ENCODE results near the gene IDS.

Gene IDS

GRCh38 chrX:149462849-149463248, 42.3 kb downstream of the IDS start:
- H3K36me3 ChIP-seq (ENCODE audit: control insufficient read depth, low read length) = no peaks in the 10 kb centered on the region
- no peaks in the 10 kb centered on the region for H3F3A ChIP-seq (ENCODE audit: control insufficient read depth, insufficient read depth)
- TF ChIP-seq CTCF (IDR thresholded peaks at IDR 0.05; ENCODE audit: low read depth, low read length, poor library complexity, severe bottlenecking) = no peak
- TF ChIP-seq EZH2phosphoT487 (IDR thresholded peaks at IDR 0.05; ENCODE audit: borderline replicate concordance, low read length) = no peak
- no peaks in the 10 kb centered on the region for H4K20me1 ChIP-seq (ENCODE audit: control insufficient read depth, insufficient read depth, low read depth, low read length)
- H3K9me2 ChIP-seq (replicated peaks; ENCODE audit: control insufficient read depth, low read length) = no peaks in the 10 kb centered on the region
- H3K4me2 ChIP-seq (ENCODE audit: low read length) = no peak overlapping the region
- H3K4me1 ChIP-seq (ENCODE audit: control insufficient read depth, low read length) = no peaks in the 10 kb centered on the region
- no peaks in the 10 kb centered on the region for H3K9me3 ChIP-seq (ENCODE audit: control insufficient read depth, insufficient read depth, low read length)
- no peaks in the 10 kb centered on the region for H3K79me2 ChIP-seq (ENCODE audit: control insufficient read depth, low read length)
- H3K27ac ChIP-seq (ENCODE audit: low read depth, low read length) = no peak overlapping the region
- no peaks in the 10 kb centered on the region for H3K27me3 ChIP-seq (ENCODE audit: control insufficient read depth, low read length)
- H3K4me3 ChIP-seq (ENCODE audit: low read length) = no peak overlapping the region

GRCh38 chrX:149461746-149462145, 43.4 kb downstream of the IDS start:
- Histone ChIP-seq H3F3A (ENCODE audit: control insufficient read depth, insufficient read depth) (no peaks in the 10 kb centered on the region), H3K4me2 (ENCODE audit: low read length) (no peak overlapping the region), H3K27ac (ENCODE audit: low read depth, low read length) (no peak overlapping the region), H3K4me3 (ENCODE audit: low read length) (no peak overlapping the region), H3K27me3 (ENCODE audit: control insufficient read depth, low read length) (no peaks in the 10 kb centered on the region), H3K36me3 (ENCODE audit: control insufficient read depth, low read length) (no peaks in the 10 kb centered on the region), H3K79me2 (ENCODE audit: control insufficient read depth, low read length) (no peaks in the 10 kb centered on the region), H4K20me1 (ENCODE audit: control insufficient read depth, insufficient read depth, low read depth, low read length) (no peaks in the 10 kb centered on the region), H3K9me3 (ENCODE audit: control insufficient read depth, insufficient read depth, low read length) (no peaks in the 10 kb centered on the region), H3K9me2 (replicated peaks; ENCODE audit: control insufficient read depth, low read length) (no peaks in the 10 kb centered on the region), H3K4me1 (ENCODE audit: control insufficient read depth, low read length) (no peaks in the 10 kb centered on the region)
- TF ChIP-seq CTCF (IDR thresholded peaks at IDR 0.05; ENCODE audit: low read depth, low read length, poor library complexity, severe bottlenecking) (no peak), EZH2phosphoT487 (IDR thresholded peaks at IDR 0.05; ENCODE audit: borderline replicate concordance, low read length) (no peak)

GRCh38 chrX:149458586-149458985, 46.5 kb downstream of the IDS start:
- Histone ChIP-seq H3K9me3 (ENCODE audit: control insufficient read depth, insufficient read depth, low read length) (no peaks in the 10 kb centered on the region), H3K27ac (ENCODE audit: low read depth, low read length) (no peak overlapping the region), H3K27me3 (ENCODE audit: control insufficient read depth, low read length) (no peaks in the 10 kb centered on the region), H3K4me1 (ENCODE audit: control insufficient read depth, low read length) (no peaks in the 10 kb centered on the region), H3K9me2 (replicated peaks; ENCODE audit: control insufficient read depth, low read length) (no peaks in the 10 kb centered on the region), H3K4me2 (ENCODE audit: low read length) (no peak overlapping the region), H3K36me3 (ENCODE audit: control insufficient read depth, low read length) (no peaks in the 10 kb centered on the region), H3F3A (ENCODE audit: control insufficient read depth, insufficient read depth) (no peaks in the 10 kb centered on the region), H3K4me3 (ENCODE audit: low read length) (no peak overlapping the region), H3K79me2 (ENCODE audit: control insufficient read depth, low read length) (no peaks in the 10 kb centered on the region), H4K20me1 (ENCODE audit: control insufficient read depth, insufficient read depth, low read depth, low read length) (no peaks in the 10 kb centered on the region)
- TF ChIP-seq EZH2phosphoT487 (IDR thresholded peaks at IDR 0.05; ENCODE audit: borderline replicate concordance, low read length) = no peak

GRCh38 chrX:149456476-149457245, 48.4 kb downstream of the IDS start:
- Histone ChIP-seq H3F3A (ENCODE audit: control insufficient read depth, insufficient read depth) (no peaks in the 10 kb centered on the region), H3K4me1 (ENCODE audit: control insufficient read depth, low read length) (no peaks in the 10 kb centered on the region), H4K20me1 (ENCODE audit: control insufficient read depth, insufficient read depth, low read depth, low read length) (no peaks in the 10 kb centered on the region), H3K79me2 (ENCODE audit: control insufficient read depth, low read length) (no peaks in the 10 kb centered on the region), H3K9me2 (replicated peaks; ENCODE audit: control insufficient read depth, low read length) (no peaks in the 10 kb centered on the region), H3K9me3 (ENCODE audit: control insufficient read depth, insufficient read depth, low read length) (no peaks in the 10 kb centered on the region), H3K36me3 (ENCODE audit: control insufficient read depth, low read length) (no peaks in the 10 kb centered on the region), H3K4me2 (ENCODE audit: low read length) (no peak overlapping the region), H3K27me3 (ENCODE audit: control insufficient read depth, low read length) (no peaks in the 10 kb centered on the region), H3K27ac (ENCODE audit: low read depth, low read length) (no peak overlapping the region), H3K4me3 (ENCODE audit: low read length) (no peak overlapping the region)
- TF ChIP-seq EZH2phosphoT487 (IDR thresholded peaks at IDR 0.05; ENCODE audit: borderline replicate concordance, low read length) (no peak), CTCF (IDR thresholded peaks at IDR 0.05; ENCODE audit: low read depth, low read length, poor library complexity, severe bottlenecking) (no peak)
